ENCODE results near the gene GPR153. TPM values are rescaled to one million over a fixed set of nuclear protein-coding genes. Genes with fewer than 3 reads are reported as not detected.

The GPR153 gene
- total RNA-seq, 2 experiments from 2014 or later = 0.34 to 0.41 TPM

GRCh38 chr1:6218375-6219164 lies 42.3 kb downstream of the GPR153 start:
- H3K27me3 Mint-ChIP-seq = peaks cover 4% of the 10 kb centered on the region
- TF ChIP-seq CTCF (IDR thresholded peaks at IDR 0.05) = no peak
- no peak overlapping the region for H3K27ac Mint-ChIP-seq
- ChIA-PET POLR2A (no interaction called here), CTCF (interaction anchor here (0.8 kb wide), 1 partner anchor 13 kb away, joined by 3 read pairs; the partner anchor contains the start of gene RNF207)
- intact Hi-C loops (cut with micrococcal nuclease) = no loop called here
- DNase-seq (no peak), ATAC-seq (no peak)
- no peaks in the 10 kb centered on the region for H3K9me3 Mint-ChIP-seq
- no peaks in the 10 kb centered on the region for H3K4me1 Mint-ChIP-seq (ENCODE audit: low read depth)
- H3K36me3 Mint-ChIP-seq (ENCODE audit: low read depth) = peaks cover 5% of the 10 kb centered on the region
- no peak overlapping the region for H3K4me3 Mint-ChIP-seq

- Mint-ChIP-seq H3K27ac (no peak overlapping the region), H3K4me1 (ENCODE audit: low read depth) (peaks cover 8% of the 10 kb centered on the region), H3K27me3 (peaks cover 24% of the 10 kb centered on the region), H3K9me3 (no peaks in the 10 kb centered on the region), H3K36me3 (ENCODE audit: low read depth) (no peaks in the 10 kb centered on the region), H3K4me3 (no peak overlapping the region)
- ChIA-PET POLR2A (no interaction called here), CTCF (no interaction called here)
- no peak for ATAC-seq
- intact Hi-C loops (cut with micrococcal nuclease) = no loop called here
- DNase-seq = no peak
- no peak for TF ChIP-seq CTCF (IDR thresholded peaks at IDR 0.05)
Observed at GRCh38 chr1:6212193-6212959, 48.5 kb downstream of the GPR153 start.

DNA sequence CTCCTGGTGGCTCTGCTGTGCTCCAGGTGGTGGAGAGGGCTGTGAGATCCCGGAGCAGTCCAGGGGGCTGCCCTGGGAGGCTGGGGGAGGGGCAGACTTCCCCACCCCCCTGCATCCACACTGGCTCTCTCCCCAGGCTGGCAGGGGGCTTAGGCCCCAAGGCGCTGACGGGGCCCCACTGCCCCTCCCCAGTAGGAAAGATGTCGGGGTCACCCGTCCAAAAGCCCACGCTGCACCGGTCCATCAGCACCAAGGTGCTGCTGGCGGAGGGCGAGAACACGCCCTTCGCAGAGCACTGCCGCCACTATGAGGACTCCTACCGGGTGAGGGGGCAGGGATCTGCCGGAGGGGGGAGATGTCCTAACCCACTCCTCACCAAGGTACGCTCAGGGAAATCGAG lies 49.2 kb downstream of the GPR153 start:
- Mint-ChIP-seq H3K9me3 (no peaks in the 10 kb centered on the region), H3K4me3 (no peak overlapping the region), H3K27me3 (peaks cover 28% of the 10 kb centered on the region), H3K4me1 (ENCODE audit: low read depth) (peaks cover 10% of the 10 kb centered on the region), H3K27ac (no peak overlapping the region), H3K36me3 (ENCODE audit: low read depth) (no peaks in the 10 kb centered on the region)
- CTCF ChIA-PET = no interaction called here
- no peak for DNase-seq
- POLR2A ChIA-PET = no interaction called here
- intact Hi-C loops (cut with micrococcal nuclease) = no loop called here
- ATAC-seq = no peak
- no peak for TF ChIP-seq CTCF (IDR thresholded peaks at IDR 0.05)

DNA sequence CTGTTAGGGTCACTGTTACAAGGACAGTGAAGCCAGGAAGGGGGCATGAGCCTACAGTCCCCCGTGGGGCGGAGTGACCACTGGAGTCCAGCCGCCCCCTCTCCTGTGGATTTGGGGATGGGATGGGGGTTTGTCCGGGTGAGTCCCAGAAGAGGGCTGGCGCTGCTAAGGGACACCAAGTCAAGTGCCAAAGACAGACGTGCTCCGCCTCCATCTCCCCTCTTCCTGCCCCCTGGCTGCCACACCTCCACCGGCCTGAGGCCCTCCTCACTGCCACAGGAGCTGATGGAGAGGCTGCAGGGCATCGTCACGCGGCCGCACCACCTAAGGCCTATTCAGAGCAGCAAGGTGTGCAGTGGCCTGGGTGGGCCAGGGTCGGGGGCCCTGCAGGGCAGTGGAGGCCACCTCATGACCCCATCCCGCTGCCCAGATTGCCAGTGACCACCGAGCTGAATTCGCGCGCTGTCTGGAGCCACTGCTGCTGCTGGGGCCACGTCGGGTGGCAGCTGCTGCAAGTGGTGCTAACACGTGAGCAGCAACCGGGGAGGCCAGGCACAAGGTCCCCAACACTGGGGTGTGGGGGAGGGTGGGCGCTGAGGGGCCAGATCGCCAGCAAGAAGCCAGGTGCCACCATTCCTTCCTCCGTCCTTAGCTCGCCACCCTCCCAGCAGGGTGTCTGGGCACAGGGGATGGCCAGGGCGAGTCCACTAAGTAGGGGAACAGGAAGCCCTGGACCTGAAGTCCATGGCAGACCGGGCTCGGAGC lies 50.1 kb downstream of the GPR153 start:
- ATAC-seq (no peak), DNase-seq (no peak)
- ChIA-PET POLR2A (no interaction called here), CTCF (interaction anchor here (1.2 to 1.5 kb wide), 3 partner anchors 11 to 21 kb away, joined by 3 read pairs; no protein-coding TSS in a partner anchor)
- TF ChIP-seq CTCF (IDR thresholded peaks at IDR 0.05) = no peak
- Mint-ChIP-seq H3K36me3 (ENCODE audit: low read depth) (no peaks in the 10 kb centered on the region), H3K27ac (no peak overlapping the region), H3K27me3 (peaks cover 30% of the 10 kb centered on the region), H3K9me3 (no peaks in the 10 kb centered on the region), H3K4me1 (ENCODE audit: low read depth) (peaks cover 10% of the 10 kb centered on the region), H3K4me3 (no peak overlapping the region)
- intact Hi-C loops (cut with micrococcal nuclease) = no loop called here

Measured in activated CD8-positive, alpha-beta T cell treated with anti-CD3 and anti-CD28 coated beads for 36 hours (primary cell).